ENCODE measurements around the gene PLEKHG3.

Gene PLEKHG3

DNA sequence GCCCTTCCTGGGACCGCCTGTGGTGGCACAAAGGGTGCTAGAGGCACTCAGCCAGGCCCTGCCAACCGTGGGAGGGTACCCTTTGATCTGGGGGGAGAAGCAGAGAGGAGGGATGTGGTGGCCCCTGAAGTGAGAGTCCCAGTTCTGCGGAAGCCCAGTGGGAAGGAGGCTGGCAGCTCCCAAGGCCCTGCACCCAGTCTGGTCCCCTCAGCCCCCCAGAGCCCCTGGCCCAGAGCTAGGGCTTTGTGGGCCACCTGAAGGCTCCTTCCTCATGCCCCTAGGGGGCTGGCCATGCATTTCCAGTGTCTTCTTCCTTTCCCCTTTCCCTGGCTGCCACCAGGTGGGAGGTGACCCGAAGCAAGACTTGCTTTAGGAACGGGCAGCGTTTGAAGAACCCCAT lies 44.3 kb downstream of the PLEKHG3 start:
- TF ChIP-seq ZBTB7A (IDR thresholded peaks at IDR 0.05; ENCODE audit: low read depth) (no peak), FOXM1 (IDR thresholded peaks at IDR 0.05; ENCODE audit: borderline replicate concordance, low read depth) (no peak), EGR1 (IDR thresholded peaks at IDR 0.05) (no peak), RAD21 (IDR thresholded peaks at IDR 0.05; ENCODE audit: low read depth) (no peak), NFIC (IDR thresholded peaks at IDR 0.05) (no peak), TEAD4 (IDR thresholded peaks at IDR 0.05) (no peak), TCF12 (IDR thresholded peaks at IDR 0.05; ENCODE audit: low read depth) (no peak)
- TF ChIP-seq, protein P1, sequence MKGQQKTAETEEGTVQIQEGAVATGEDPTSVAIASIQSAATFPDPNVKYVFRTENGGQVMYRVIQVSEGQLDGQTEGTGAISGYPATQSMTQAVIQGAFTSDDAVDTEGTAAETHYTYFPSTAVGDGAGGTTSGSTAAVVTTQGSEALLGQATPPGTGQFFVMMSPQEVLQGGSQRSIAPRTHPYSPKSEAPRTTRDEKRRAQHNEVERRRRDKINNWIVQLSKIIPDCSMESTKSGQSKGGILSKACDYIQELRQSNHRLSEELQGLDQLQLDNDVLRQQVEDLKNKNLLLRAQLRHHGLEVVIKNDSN (IDR thresholded peaks at IDR 0.05): no peak
- TF ChIP-seq, protein P2, sequence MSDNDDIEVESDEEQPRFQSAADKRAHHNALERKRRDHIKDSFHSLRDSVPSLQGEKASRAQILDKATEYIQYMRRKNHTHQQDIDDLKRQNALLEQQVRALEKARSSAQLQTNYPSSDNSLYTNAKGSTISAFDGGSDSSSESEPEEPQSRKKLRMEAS (IDR thresholded peaks at IDR 0.05): no peak

DNA sequence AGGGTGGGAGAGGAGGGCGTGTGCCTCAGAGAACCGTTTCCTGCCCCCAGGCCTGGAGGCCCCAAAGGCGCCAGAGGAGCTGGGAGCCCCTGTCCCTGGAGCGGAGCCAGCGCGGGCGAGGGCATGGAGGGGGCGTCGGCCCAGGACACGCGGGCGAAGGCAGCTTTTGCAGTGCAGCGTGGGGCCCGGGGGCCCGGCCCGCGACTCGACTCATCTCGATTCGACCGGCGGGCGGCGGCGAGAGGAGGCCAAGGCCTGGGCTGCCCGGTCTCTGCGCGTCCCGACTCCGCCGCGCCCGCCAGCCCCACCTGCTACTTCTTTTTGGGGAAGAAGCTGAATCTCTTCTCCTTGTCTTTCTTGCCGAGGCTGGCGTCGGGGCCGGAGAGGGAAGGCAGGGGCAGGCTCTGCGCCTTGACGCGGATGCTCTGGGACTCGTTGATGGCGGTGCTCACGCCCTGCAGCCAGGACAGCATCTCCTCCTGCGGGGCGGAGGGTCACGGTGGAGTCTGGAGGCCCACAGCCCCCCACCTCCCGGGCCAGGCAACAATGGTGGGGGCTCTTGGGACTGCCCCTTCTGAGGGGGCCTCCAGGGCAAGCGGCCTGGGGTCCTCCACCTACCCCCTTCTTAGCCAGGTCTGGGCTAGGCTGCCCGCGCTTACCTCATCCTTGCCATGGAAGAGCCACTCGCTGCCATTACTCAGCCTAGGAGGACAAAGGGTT lies 44.9 kb downstream of the PLEKHG3 start:
- TF ChIP-seq, protein P1 (IDR thresholded peaks at IDR 0.05): no peak
- TF ChIP-seq TAF1 (IDR thresholded peaks at IDR 0.05; ENCODE audit: low read depth) (no peak), NFIC (IDR thresholded peaks at IDR 0.05) (no peak), TEAD4 (IDR thresholded peaks at IDR 0.05) (no peak), EGR1 (IDR thresholded peaks at IDR 0.05) (no peak), CREB1 (IDR thresholded peaks at IDR 0.05; ENCODE audit: low read depth) (no peak), RAD21 (IDR thresholded peaks at IDR 0.05; ENCODE audit: low read depth) (no peak), CEBPB (IDR thresholded peaks at IDR 0.05) (no peak)
- TF ChIP-seq, protein P2 (IDR thresholded peaks at IDR 0.05): no peak
- TF ChIP-seq, protein P3, sequence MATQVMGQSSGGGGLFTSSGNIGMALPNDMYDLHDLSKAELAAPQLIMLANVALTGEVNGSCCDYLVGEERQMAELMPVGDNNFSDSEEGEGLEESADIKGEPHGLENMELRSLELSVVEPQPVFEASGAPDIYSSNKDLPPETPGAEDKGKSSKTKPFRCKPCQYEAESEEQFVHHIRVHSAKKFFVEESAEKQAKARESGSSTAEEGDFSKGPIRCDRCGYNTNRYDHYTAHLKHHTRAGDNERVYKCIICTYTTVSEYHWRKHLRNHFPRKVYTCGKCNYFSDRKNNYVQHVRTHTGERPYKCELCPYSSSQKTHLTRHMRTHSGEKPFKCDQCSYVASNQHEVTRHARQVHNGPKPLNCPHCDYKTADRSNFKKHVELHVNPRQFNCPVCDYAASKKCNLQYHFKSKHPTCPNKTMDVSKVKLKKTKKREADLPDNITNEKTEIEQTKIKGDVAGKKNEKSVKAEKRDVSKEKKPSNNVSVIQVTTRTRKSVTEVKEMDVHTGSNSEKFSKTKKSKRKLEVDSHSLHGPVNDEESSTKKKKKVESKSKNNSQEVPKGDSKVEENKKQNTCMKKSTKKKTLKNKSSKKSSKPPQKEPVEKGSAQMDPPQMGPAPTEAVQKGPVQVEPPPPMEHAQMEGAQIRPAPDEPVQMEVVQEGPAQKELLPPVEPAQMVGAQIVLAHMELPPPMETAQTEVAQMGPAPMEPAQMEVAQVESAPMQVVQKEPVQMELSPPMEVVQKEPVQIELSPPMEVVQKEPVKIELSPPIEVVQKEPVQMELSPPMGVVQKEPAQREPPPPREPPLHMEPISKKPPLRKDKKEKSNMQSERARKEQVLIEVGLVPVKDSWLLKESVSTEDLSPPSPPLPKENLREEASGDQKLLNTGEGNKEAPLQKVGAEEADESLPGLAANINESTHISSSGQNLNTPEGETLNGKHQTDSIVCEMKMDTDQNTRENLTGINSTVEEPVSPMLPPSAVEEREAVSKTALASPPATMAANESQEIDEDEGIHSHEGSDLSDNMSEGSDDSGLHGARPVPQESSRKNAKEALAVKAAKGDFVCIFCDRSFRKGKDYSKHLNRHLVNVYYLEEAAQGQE (IDR thresholded peaks at IDR 0.05; ENCODE audit: low read depth): no peak

DNA sequence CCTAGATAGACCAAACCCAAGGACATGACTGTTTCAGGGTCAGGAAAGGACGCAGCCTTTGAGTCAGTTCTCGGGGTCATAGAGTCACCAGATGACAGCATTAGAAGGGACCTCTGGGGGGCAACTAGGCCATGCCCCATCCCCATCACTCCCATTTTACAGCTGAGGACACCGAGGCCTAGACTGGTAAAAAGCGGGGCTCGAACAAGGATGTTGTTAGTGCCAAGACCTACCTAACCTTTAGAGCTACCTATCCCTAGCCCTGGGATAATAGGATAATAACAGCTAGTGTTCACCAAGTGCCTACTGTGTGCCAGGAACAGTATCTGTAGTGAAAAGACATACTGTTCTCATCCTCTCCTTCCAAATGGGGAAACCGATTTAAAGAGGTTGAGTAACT lies 48.7 kb downstream of the PLEKHG3 start:
- TF ChIP-seq EP300 (IDR thresholded peaks at IDR 0.05; ENCODE audit: borderline replicate concordance) (no peak), TCF12 (IDR thresholded peaks at IDR 0.05; ENCODE audit: low read depth) (no peak), ZBTB7A (IDR thresholded peaks at IDR 0.05; ENCODE audit: low read depth) (no peak), YY1 (IDR thresholded peaks at IDR 0.05; ENCODE audit: low read depth) (no peak)
- TF ChIP-seq, protein P3 (IDR thresholded peaks at IDR 0.05; ENCODE audit: low read depth): no peak
- TF ChIP-seq, protein P2 (IDR thresholded peaks at IDR 0.05): no peak

DNA sequence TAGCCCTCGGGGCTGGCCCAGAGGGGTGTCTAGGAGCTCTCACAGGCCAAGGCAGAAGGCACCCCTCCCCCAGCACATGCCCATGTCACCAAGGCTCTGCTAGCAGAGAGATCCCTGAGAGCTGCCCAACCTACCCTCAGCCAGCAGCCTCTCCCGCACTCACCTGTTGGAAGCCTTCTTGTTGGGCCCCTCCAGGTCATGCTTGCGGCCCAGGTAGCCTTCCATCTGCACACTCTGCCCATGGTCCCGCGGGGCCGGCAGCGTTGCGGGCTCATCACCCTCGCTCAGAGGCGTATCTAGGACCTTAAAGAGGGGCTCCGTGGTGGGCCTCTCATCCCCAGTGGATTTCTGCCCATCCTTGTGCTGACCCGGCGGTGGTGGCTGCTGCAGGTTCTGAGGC lies 49.1 kb downstream of the PLEKHG3 start:
- TF ChIP-seq CREB1 (IDR thresholded peaks at IDR 0.05; ENCODE audit: low read depth) (no peak), NFIC (IDR thresholded peaks at IDR 0.05) (no peak), CEBPB (IDR thresholded peaks at IDR 0.05) (no peak), TAF1 (IDR thresholded peaks at IDR 0.05; ENCODE audit: low read depth) (no peak), EP300 (IDR thresholded peaks at IDR 0.05; ENCODE audit: borderline replicate concordance) (no peak), YY1 (IDR thresholded peaks at IDR 0.05; ENCODE audit: low read depth) (no peak), EGR1 (IDR thresholded peaks at IDR 0.05) (no peak), TCF12 (IDR thresholded peaks at IDR 0.05; ENCODE audit: low read depth) (no peak), TEAD4 (IDR thresholded peaks at IDR 0.05) (no peak), RAD21 (IDR thresholded peaks at IDR 0.05; ENCODE audit: low read depth) (no peak), ZBTB7A (IDR thresholded peaks at IDR 0.05; ENCODE audit: low read depth) (no peak), FOXM1 (IDR thresholded peaks at IDR 0.05; ENCODE audit: borderline replicate concordance, low read depth) (no peak)
- TF ChIP-seq, protein P2 (IDR thresholded peaks at IDR 0.05): no peak
- TF ChIP-seq, protein P1 (IDR thresholded peaks at IDR 0.05): no peak
- TF ChIP-seq, protein P3 (IDR thresholded peaks at IDR 0.05; ENCODE audit: low read depth): no peak
